GM12878 (cell line): Measurements from ENCODE around the gene SCLT1. TPM values are rescaled to one million over a fixed set of nuclear protein-coding genes. Genes with fewer than 3 reads are reported as not detected.

ENCODE experiments used
- ATAC-seq: fragments of 200-7000 bp; cut with Tn5 transposase; 3 replicates; pipeline ENCODE4 v1.9.1; 2020; ENCODE audit warnings: mild to moderate bottlenecking, moderate library complexity
- BruUV-seq: library from RNA; stranded (reverse); fragments of 400-500 nt; replicated peaks from 2 replicates; lab custom pipeline; 2021; lab: Mats Ljungman, UMichigan
- CTCF ChIA-PET: fragments of 300-600 bp; sonication (Branson Sonifier 250); formaldehyde crosslinking; extraction: SDS; loops from one replicate; lab custom pipeline; 2021; ENCODE audit warnings: inconsistent platforms; lab: Yijun Ruan, JAX
- POLR2A ChIA-PET: fragments of 350-600 bp; formaldehyde crosslinking; extraction: SDS; loops from one replicate; lab custom pipeline; 2021; ENCODE audit warnings: inconsistent platforms; lab: Charles Lee
- RAD21 ChIA-PET: fragments of 300-600 bp; sonication (Branson Sonifier 250); formaldehyde crosslinking; loops from one replicate; lab custom pipeline; 2023; ENCODE audit warnings: antibody characterized with exemption; ENCODE audit not compliant: unreplicated experiment; lab: Charles Lee
- SMC1A ChIA-PET: fragments of 300-600 bp; sonication (Branson Sonifier 250); formaldehyde crosslinking; loops from one replicate; lab custom pipeline; 2023; ENCODE audit not compliant: unreplicated experiment, uncharacterized antibody; lab: Charles Lee
- DNase-seq: peaks from one replicate; pipeline ENCODE4 v3.0.0-alpha.2; 2011; ENCODE audit warnings: low read depth, low spot score
- FAIRE-seq: peaks from 3 replicates; lab custom pipeline; 2011; peaks lifted over from hg19 to GRCh38; lab: Jason Lieb, UNC
- H2AFZ ChIP-seq: 2 replicates; pipeline ENCODE4 v1.6.0; 2011; ENCODE audit warnings: low read depth, low read length, control low read depth; ENCODE audit not compliant: control insufficient read depth
- H3K27ac ChIP-seq: 2 replicates; pipeline ENCODE4 v1.5.1; 2011; ENCODE audit warnings: control low read depth; ENCODE audit not compliant: control insufficient read depth, insufficient read depth
- H3K27me3 ChIP-seq, 2 experiments: replicated peaks in 1 of 2; 2 replicates each; pipeline versions ENCODE4 v1.6.0 to v1.6.1; 2011; ENCODE audit warnings: low read length in 1 of 2; ENCODE audit not compliant: control insufficient read depth in 2 of 2, insufficient read depth in 2 of 2
- H3K36me3 ChIP-seq, 2 experiments: 2 replicates each; pipeline ENCODE4 v1.5.1; 2011; ENCODE audit warnings: low read length in 1 of 2; ENCODE audit not compliant: control insufficient read depth in 2 of 2, insufficient read depth in 2 of 2
- H3K4me1 ChIP-seq: 2 replicates; pipeline ENCODE4 v1.6.1; 2011; ENCODE audit warnings: mild to moderate bottlenecking, low read length, moderate library complexity, mixed read lengths; ENCODE audit not compliant: control insufficient read depth, insufficient read depth
- H3K4me2 ChIP-seq: 2 replicates; pipeline ENCODE4 v1.6.0; 2011; ENCODE audit warnings: control low read depth; ENCODE audit not compliant: control insufficient read depth, insufficient read depth
- H3K4me3 ChIP-seq: fragments of 200-600 bp; sonication (generic); 2 replicates; pipeline ENCODE4 v1.5.1; 2016
- H3K79me2 ChIP-seq: 2 replicates; pipeline ENCODE4 v1.6.0; 2011; ENCODE audit warnings: low read length; ENCODE audit not compliant: control insufficient read depth, insufficient read depth
- H3K9ac ChIP-seq: 2 replicates; pipeline ENCODE4 v1.8.0; 2011; ENCODE audit warnings: low read length, control low read depth, mixed read lengths; ENCODE audit not compliant: control insufficient read depth, insufficient read depth
- H3K9me3 ChIP-seq: replicated peaks from 3 replicates; pipeline ENCODE4 v1.5.1; 2011; ENCODE audit warnings: mild to moderate bottlenecking, low read length; ENCODE audit not compliant: control insufficient read depth, insufficient read depth
- H4K20me1 ChIP-seq: 2 replicates; pipeline ENCODE4 v1.6.0; 2011; ENCODE audit not compliant: control insufficient read depth, insufficient read depth
- CBX3 ChIP-seq: fragments of 200-600 bp; sonication (generic); IDR thresholded peaks from 2 replicates; pipeline ENCODE4 v1.6.1; 2016; ENCODE audit warnings: low read depth, borderline replicate concordance
- ETV6 ChIP-seq, 2 experiments: fragments of 450-650 bp in 1 of 2; IDR thresholded peaks in 1 of 2; conservative IDR thresholded peaks in 1 of 2; 2 replicates each; pipeline ENCODE4 v1.6.1; 2014; ENCODE audit warnings: antibody characterized with exemption in 1 of 2, borderline replicate concordance in 1 of 2, low read depth in 1 of 2, mild to moderate bottlenecking in 1 of 2, moderate library complexity in 1 of 2
- EZH2 ChIP-seq: IDR thresholded peaks from 2 replicates; pipeline ENCODE4 v1.6.1; 2012; ENCODE audit warnings: low read depth, mild to moderate bottlenecking, control low read depth, inconsistent platforms, low read length, borderline replicate concordance; ENCODE audit not compliant: control insufficient read depth
- FOS ChIP-seq: IDR thresholded peaks from 3 replicates; pipeline ENCODE4 v1.6.1; 2011; ENCODE audit warnings: borderline replicate concordance; ENCODE audit not compliant: insufficient read length; ENCODE audit errors: extremely low read depth
- NRF1 ChIP-seq: conservative IDR thresholded peaks from 2 replicates; pipeline ENCODE4 v1.6.1; 2011; ENCODE audit warnings: mild to moderate bottlenecking, low read depth, low read length, improper control_type of control experiment
- SIN3A ChIP-seq: IDR thresholded peaks from 2 replicates; pipeline ENCODE4 v1.6.1; 2012; ENCODE audit warnings: low read depth, low read length, improper control_type of control experiment
- STAT3 ChIP-seq: IDR thresholded peaks from 2 replicates; pipeline ENCODE4 v1.6.1; 2011; ENCODE audit warnings: low read depth, low read length, improper control_type of control experiment
- ZNF217 ChIP-seq: fragments of 450-650 bp; IDR thresholded peaks from 2 replicates; pipeline ENCODE4 v1.6.1; 2017; ENCODE audit warnings: antibody characterized with exemption, mild to moderate bottlenecking
- WGBS: methylation state at CpG from one replicate; pipeline ENCODE4 v1.1.6; 2016; ENCODE audit warnings: low lambda C conversion rate; ENCODE audit not compliant: insufficient replicate concordance, insufficient coverage; ENCODE audit errors: missing lambda C conversion rate; 5-methylcytosine and 5-hydroxymethylcytosine counted together
- in situ Hi-C: fragments of 300-500 bp; cut with MboI; formaldehyde crosslinking; loops from 9 replicates; pipeline ENCODE4 v1.14.3; 2018; ENCODE audit warnings: mixed read lengths
- intact Hi-C: fragments of 100-400 bp; cut with micrococcal nuclease; formaldehyde crosslinking; loops from one replicate; pipeline ENCODE4 v1.14.2; 2022; ENCODE audit not compliant: unreplicated experiment
- polyA plus RNA-seq, 11 experiments: library from polyadenylated mRNA; depleted of rRNA in 4 of 11; unstranded in 6 of 11; stranded (reverse) in 5 of 11; fragments of >200 nt; fragmentation: Nextera tagmentation in 4 of 11; fragmentation: Illumina TruSeq in 1 of 11; extraction: Ambion mirVana in 4 of 11; extraction: Trizol in 1 of 11; gene quantifications; 1 replicate in 1 of 11; 2 replicates in 10 of 11; pipeline versions ENCODE4 v1.2.1 to v1.2.3, GENCODE V29; 2011 to 2016; ENCODE audit warnings: inconsistent platforms in 2 of 11, missing spikeins in 2 of 11, low read depth in 1 of 11
- total RNA-seq, 4 experiments: library from RNA; depleted of rRNA in 3 of 4; stranded (reverse); fragments of >200 nt in 3 of 4; fragmentation: Illumina TruSeq in 1 of 4; extraction: Trizol in 1 of 4; gene quantifications; 2 replicates each; pipeline versions ENCODE4 v1.2.1 to v1.2.3, GENCODE V29; 2013 to 2021
- TF ChIP-seq, protein P1 (sequence below), 3 experiments: IDR thresholded peaks in 2 of 3; conservative IDR thresholded peaks in 1 of 3; 2 replicates each; pipeline ENCODE4 v1.5.1; 2011; ENCODE audit warnings: low read depth in 3 of 3, low read length in 3 of 3, mild to moderate bottlenecking in 3 of 3, control low read depth in 2 of 3, moderate library complexity in 2 of 3, inconsistent platforms in 1 of 3, mixed read lengths in 1 of 3; ENCODE audit not compliant: control insufficient read depth in 2 of 3, insufficient read depth in 1 of 3; ENCODE audit errors: extremely low read depth in 1 of 3
- TF ChIP-seq, protein P2 (sequence below): IDR thresholded peaks from 2 replicates; pipeline ENCODE4 v1.6.1; 2012; ENCODE audit warnings: low read length, inconsistent platforms
- TF ChIP-seq, protein P3 (sequence below): fragments of 450-650 bp; formaldehyde crosslinking; IDR thresholded peaks from 2 replicates; pipeline ENCODE4 v1.4.0; 2020; ENCODE audit warnings: mild to moderate bottlenecking, moderate library complexity
- TF ChIP-seq, protein P4 (sequence below): fragments of 450-650 bp; IDR thresholded peaks from 2 replicates; pipeline ENCODE4 v1.6.1; 2017; ENCODE audit warnings: mild to moderate bottlenecking, low read depth, inconsistent platforms; ENCODE audit not compliant: poor library complexity, severe bottlenecking
- TF ChIP-seq, protein P5 (sequence below): fragments of 450-650 bp; IDR thresholded peaks from 2 replicates; pipeline ENCODE4 v1.6.1; 2014; ENCODE audit warnings: mild to moderate bottlenecking

Gene SCLT1
- total and polyA plus RNA-seq, 10 of the 15 experiments (the other 5 are each of a cell fraction or from before 2014, with no cell fraction given), result 7.8 to 31.4 (median 19.6) TPM

DNA sequence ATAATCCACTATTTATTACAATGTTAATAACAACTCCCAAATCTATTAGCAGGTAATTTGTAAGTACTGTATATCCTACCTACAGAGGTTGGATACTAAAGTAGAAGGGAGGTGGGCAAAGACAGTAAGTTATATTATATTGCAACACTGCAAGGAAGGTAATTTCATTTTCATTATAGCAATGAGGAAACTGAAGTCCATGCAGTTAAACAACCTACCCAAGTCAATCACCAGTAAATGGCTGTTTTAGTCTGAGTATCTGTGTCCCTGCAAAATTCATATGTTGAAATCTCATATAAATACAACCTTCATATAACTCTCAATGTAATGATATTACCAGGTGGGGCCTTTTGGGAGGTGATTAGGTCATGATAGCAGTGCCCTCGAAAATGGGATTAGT, 114.4 kb downstream of the SCLT1 start:
- Histone ChIP-seq H3K27ac (no peak overlapping the region), H3K4me2 (no peak overlapping the region), H3K4me3 (no peak overlapping the region), H3K27me3 (no peaks in the 10 kb centered on the region), H3K9me3 (no peaks in the 10 kb centered on the region), H3K4me1 (no peaks in the 10 kb centered on the region), H4K20me1 (no peaks in the 10 kb centered on the region), H3K9ac (no peak overlapping the region), H2AFZ (no peak overlapping the region), H3K36me3 (no peaks in the 10 kb centered on the region; a peak in 1 of 4 replicates), H3K79me2 (no peaks in the 10 kb centered on the region)
- SMC1A ChIA-PET, result no interaction called here
- POLR2A ChIA-PET, result no interaction called here
- RAD21 ChIA-PET, result no interaction called here
- in situ Hi-C loops (no loop called here), intact Hi-C loops (no loop called here)
- BruUV-seq, result no TSS peak
- ATAC-seq, result no peak
- FAIRE-seq, result no peak
- DNase-seq, result no peak
- 100% methylated on average over 1 of the region's 1 CpG for WGBS
- CTCF ChIA-PET, result no interaction called here
- TF ChIP-seq ZNF217 (no peak), STAT3 (no peak), EZH2 (no peak), ETV6 (conservative IDR thresholded peaks at IDR 0.05 in 1 of 2, IDR thresholded peaks at IDR 0.05 in 1 of 2; ENCODE audit: borderline replicate concordance in 1 of 2, low read depth in 1 of 2) (no peak), SIN3A (no peak), NRF1 (no peak), CBX3 (no peak), FOS (no peak)
- TF ChIP-seq, protein P1, sequence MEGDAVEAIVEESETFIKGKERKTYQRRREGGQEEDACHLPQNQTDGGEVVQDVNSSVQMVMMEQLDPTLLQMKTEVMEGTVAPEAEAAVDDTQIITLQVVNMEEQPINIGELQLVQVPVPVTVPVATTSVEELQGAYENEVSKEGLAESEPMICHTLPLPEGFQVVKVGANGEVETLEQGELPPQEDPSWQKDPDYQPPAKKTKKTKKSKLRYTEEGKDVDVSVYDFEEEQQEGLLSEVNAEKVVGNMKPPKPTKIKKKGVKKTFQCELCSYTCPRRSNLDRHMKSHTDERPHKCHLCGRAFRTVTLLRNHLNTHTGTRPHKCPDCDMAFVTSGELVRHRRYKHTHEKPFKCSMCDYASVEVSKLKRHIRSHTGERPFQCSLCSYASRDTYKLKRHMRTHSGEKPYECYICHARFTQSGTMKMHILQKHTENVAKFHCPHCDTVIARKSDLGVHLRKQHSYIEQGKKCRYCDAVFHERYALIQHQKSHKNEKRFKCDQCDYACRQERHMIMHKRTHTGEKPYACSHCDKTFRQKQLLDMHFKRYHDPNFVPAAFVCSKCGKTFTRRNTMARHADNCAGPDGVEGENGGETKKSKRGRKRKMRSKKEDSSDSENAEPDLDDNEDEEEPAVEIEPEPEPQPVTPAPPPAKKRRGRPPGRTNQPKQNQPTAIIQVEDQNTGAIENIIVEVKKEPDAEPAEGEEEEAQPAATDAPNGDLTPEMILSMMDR (IDR thresholded peaks at IDR 0.05 in 2 of 3, conservative IDR thresholded peaks at IDR 0.05 in 1 of 3; ENCODE audit: control insufficient read depth in 2 of 3, extremely low read depth in 1 of 3, insufficient read depth in 1 of 3, low read depth in 3 of 3, low read length in 3 of 3), result no peak
- TF ChIP-seq, protein P2, sequence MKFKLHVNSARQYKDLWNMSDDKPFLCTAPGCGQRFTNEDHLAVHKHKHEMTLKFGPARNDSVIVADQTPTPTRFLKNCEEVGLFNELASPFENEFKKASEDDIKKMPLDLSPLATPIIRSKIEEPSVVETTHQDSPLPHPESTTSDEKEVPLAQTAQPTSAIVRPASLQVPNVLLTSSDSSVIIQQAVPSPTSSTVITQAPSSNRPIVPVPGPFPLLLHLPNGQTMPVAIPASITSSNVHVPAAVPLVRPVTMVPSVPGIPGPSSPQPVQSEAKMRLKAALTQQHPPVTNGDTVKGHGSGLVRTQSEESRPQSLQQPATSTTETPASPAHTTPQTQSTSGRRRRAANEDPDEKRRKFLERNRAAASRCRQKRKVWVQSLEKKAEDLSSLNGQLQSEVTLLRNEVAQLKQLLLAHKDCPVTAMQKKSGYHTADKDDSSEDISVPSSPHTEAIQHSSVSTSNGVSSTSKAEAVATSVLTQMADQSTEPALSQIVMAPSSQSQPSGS, result no peak
- TF ChIP-seq, protein P3, sequence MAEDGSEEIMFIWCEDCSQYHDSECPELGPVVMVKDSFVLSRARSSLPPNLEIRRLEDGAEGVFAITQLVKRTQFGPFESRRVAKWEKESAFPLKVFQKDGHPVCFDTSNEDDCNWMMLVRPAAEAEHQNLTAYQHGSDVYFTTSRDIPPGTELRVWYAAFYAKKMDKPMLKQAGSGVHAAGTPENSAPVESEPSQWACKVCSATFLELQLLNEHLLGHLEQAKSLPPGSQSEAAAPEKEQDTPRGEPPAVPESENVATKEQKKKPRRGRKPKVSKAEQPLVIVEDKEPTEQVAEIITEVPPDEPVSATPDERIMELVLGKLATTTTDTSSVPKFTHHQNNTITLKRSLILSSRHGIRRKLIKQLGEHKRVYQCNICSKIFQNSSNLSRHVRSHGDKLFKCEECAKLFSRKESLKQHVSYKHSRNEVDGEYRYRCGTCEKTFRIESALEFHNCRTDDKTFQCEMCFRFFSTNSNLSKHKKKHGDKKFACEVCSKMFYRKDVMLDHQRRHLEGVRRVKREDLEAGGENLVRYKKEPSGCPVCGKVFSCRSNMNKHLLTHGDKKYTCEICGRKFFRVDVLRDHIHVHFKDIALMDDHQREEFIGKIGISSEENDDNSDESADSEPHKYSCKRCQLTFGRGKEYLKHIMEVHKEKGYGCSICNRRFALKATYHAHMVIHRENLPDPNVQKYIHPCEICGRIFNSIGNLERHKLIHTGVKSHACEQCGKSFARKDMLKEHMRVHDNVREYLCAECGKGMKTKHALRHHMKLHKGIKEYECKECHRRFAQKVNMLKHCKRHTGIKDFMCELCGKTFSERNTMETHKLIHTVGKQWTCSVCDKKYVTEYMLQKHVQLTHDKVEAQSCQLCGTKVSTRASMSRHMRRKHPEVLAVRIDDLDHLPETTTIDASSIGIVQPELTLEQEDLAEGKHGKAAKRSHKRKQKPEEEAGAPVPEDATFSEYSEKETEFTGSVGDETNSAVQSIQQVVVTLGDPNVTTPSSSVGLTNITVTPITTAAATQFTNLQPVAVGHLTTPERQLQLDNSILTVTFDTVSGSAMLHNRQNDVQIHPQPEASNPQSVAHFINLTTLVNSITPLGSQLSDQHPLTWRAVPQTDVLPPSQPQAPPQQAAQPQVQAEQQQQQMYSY, result no peak
- TF ChIP-seq, protein P4, sequence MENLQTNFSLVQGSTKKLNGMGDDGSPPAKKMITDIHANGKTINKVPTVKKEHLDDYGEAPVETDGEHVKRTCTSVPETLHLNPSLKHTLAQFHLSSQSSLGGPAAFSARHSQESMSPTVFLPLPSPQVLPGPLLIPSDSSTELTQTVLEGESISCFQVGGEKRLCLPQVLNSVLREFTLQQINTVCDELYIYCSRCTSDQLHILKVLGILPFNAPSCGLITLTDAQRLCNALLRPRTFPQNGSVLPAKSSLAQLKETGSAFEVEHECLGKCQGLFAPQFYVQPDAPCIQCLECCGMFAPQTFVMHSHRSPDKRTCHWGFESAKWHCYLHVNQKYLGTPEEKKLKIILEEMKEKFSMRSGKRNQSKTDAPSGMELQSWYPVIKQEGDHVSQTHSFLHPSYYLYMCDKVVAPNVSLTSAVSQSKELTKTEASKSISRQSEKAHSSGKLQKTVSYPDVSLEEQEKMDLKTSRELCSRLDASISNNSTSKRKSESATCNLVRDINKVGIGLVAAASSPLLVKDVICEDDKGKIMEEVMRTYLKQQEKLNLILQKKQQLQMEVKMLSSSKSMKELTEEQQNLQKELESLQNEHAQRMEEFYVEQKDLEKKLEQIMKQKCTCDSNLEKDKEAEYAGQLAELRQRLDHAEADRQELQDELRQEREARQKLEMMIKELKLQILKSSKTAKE, result no peak
- TF ChIP-seq, protein P5, sequence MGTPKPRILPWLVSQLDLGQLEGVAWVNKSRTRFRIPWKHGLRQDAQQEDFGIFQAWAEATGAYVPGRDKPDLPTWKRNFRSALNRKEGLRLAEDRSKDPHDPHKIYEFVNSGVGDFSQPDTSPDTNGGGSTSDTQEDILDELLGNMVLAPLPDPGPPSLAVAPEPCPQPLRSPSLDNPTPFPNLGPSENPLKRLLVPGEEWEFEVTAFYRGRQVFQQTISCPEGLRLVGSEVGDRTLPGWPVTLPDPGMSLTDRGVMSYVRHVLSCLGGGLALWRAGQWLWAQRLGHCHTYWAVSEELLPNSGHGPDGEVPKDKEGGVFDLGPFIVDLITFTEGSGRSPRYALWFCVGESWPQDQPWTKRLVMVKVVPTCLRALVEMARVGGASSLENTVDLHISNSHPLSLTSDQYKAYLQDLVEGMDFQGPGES, result no peak
